ENCODE data around the gene AFAP1.
"Not testable (repeated sequence)": the region's sequence is repeated elsewhere in the genome, so short reads cannot be mapped to it uniquely, and the experiment has no call there.

AFAP1 gene

GRCh38 chr4:7918187-7918586 lies 21.5 kb downstream of the AFAP1 start:
- DNase-seq (ENCODE audit: low read depth, low spot score), result not testable (repeated sequence)

DNA sequence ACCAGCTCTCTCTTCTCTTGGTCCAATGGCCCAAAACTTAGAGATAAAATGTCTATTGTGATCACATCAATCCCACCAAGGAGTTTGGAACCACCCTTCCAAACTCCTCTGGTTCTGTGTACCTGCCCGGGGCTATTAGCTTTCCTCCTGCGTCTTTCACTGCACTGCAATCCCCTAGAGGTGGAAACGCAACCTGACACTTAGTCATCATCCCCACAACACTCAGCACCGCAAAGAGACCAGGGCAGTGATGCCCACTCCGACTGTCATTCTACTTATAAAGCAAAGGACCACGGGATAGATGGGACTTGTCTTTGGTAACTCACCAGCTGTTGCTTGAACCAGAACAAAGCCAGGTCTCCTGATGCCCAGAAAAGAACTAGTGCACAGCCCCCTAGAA lies 22.0 kb downstream of the AFAP1 start:
- DNase-seq (ENCODE audit: low read depth, low spot score), result no peak

DNA sequence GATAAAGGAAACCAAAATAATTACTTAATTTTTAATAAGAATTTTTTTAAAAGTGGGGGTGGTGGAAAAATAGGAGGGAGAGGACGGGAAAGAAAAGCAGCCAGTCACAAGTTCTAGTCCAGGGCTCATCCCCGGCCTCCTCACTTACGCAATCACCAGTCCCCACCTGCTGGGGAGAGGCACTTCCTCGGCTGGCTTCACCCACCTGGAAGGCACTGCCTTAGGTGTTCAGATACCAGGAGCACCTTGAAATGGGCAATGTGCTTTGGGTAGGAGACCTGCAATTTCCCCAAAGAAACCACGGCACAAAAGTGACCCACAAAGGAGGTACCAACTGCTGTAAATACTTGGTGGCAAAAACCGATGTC lies 23.8 kb downstream of the AFAP1 start:
- no peak for DNase-seq (ENCODE audit: low read depth, low spot score)

DNA sequence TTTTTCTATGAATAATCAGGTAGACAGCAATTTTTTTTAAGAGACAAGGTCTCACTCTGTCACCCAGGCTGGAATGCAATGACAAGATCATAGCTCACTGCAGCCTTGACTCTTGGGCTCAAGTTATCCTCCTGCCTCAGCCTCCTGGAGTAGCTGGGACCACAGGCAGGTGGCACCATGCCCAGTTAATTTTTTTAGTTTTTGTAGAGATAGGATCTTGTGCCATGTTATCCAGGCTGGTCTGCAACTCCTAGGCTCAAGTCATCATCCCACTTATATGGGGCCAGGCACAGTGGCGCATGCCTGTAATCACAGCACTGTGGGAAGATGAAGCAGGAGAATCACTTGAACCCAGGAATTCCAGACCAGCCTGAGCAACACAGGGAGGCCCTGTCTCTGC lies 26.8 kb downstream of the AFAP1 start:
- DNase-seq (ENCODE audit: low read depth, low spot score), result no peak

DNA sequence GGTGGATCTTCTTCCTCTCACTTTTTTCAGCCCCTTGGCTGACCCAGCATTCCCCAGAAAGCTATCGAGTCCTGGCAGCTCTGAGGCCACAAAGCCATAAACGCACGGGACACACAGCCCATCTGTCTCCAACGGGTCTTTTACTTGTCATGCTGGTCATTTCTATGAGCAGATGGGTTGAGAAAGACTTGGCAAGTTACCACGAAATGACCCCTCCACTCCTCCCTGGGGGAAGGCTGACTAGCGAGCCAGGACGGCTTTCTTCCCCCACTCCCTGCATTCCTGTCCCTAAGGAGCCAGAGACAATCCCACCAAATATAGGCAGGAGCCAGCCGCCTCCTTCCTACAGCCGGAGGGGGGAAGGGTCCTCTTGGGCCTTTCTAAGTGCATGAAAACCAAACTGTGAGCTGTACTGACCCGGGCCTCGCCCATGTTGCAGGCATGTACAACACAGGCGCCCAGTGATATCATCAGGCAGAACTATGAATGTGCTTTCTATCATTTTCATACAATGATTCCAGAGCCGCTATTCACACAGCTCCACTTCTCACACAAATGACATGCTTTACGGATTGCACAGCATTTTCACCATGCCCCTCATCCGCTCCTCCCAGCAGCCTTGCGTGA lies 28.6 kb downstream of the AFAP1 start:
- no peak for DNase-seq (ENCODE audit: low read depth, low spot score)

DNA sequence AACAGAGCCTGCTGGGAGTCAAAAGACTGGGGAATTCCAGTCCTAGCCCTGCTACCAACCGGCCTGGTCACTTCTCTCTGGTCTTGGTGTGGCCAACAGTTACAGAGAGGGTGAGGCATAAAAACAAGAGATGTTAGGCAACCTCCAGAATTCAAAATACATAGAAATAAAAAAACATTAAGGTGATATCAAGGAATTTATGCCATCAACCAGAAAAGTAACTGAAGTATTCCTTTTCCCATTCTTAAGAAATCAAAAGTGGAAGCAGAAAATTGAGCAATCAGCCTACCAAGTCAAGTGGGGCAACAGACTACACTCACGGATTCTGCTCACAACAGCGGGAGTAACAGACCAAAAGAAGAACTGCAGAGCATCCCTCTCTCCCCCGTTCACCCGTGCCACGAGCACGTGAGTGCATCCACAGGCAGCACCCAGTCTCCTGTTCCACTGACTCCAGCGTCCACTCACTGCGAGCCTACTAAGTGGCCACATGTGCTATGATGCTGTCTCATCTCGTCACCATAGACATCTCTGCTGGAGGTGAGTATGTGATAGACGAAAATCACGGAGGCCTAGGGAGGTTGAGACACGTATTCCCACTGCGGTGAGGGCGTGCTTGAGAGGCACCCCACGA lies 29.3 kb downstream of the AFAP1 start:
- DNase-seq (ENCODE audit: low read depth, low spot score), result no peak

GRCh38 chr4:7909463-7910262 lies 30.0 kb downstream of the AFAP1 start:
- no peak for DNase-seq (ENCODE audit: low read depth, low spot score)

DNA sequence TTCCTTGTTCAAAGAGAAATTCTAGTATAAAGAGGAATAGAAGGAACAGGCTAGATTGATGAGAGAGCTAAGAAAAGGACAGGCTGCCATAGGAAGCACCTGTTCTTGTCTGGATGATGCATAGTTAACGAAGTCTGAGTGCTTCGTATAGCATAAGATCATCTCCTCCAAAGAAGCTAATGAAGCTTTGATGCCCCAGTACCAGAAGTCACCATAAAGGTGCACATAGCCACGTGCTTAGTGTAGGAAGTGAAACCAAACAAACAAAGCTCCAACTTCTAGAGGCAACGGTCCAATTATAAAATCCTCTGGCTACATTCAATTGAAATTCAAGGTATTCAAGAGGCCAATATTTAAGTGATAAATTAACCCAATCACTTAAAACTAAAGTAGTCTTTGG lies 31.0 kb downstream of the AFAP1 start:
- no peak for DNase-seq (ENCODE audit: low read depth, low spot score)

DNA sequence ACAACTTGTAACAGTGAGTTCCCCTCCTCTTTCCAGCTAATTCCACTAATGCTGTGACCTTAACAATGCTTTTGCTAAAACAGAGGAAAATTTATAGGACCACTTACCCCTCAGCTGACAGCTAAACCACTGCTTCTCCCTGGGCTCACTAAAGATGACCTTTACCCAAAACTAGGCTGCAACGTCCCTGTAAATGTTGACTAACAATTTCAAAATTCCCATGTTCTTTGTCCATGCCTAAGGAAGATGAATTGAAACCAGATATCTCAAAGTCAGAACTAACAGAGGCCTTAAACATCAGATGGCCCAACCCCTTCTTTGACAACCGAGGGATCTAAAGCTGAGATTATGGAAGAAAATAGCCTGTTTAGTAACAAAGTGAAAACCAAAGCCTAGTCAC lies 32.5 kb downstream of the AFAP1 start:
- DNase-seq (ENCODE audit: low read depth, low spot score), result no peak

- no peak for DNase-seq (ENCODE audit: low read depth, low spot score)
These were observed 33.4 kb downstream of the AFAP1 start for GRCh38 chr4:7906171-7906701.

DNA sequence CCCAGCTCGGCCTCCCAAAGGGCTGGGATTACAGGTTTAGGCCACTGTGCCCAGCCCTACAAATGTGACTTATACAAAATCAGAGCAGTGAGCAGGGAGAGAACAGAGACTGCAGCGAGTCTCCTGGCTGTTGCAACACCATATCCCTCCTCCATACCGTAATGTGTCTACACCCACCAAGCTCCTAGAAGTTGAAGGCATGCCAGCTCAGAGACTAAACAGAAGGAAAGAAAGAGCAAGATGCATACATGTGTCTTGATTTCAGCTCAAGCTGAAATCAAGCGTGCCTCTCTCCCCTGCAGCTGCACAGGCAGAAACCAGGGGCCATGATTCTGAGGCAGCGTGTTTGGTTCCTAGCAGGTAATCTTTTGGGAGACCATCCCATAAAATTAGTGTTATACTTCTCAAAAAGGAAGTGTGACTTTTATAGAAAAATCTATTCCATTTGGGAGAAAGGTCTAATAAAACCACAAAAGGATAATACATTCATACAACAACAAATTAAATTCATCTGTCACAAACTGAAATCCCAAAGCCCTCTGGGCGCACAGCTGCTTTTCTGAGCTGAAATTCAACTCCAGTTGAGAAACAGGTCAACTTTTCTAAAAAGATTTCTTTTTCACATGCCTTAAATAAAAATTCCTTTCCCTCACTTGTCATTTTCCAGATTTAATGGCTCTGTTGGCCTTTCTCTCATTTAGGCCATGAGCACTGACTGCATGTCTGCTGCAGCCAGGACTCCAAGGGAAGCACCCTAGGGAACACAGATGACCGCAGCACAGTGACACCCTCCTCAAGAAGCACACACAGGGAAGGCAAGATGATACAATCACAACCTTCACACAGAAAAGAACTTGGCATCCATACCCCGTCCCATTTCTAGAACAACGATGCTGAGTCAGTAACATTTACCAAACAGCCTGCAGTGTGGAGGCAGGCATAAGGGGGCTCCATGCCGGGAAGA lies 34.4 kb downstream of the AFAP1 start:
- no peak for DNase-seq (ENCODE audit: low read depth, low spot score)

GRCh38 chr4:7903791-7904516 lies 35.7 kb downstream of the AFAP1 start:
- DNase-seq (ENCODE audit: low read depth, low spot score), result no peak

GRCh38 chr4:7902826-7903225 lies 36.8 kb downstream of the AFAP1 start:
- DNase-seq (ENCODE audit: low read depth, low spot score), result no peak

DNA sequence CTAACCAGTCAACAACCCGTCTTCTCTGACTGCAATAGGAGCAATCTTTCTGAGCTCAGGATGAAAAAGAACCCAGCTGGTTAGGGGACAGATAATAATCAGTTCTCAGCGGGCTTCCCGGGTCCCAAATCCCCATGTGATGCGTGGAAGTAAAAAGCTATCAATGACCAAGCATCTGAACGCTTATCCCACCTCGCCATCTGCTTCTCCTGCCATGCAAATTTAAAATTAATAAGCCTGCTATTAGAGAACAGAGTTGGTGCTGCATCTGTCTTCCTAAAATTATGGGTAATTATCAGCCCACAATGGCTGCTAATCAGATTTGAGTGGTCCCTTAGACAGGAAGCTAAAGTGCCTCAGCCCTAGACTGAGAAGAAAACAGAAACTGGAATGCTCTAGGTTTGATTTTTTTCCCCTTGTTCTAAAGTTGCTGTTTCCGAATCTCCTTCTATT lies 37.5 kb downstream of the AFAP1 start:
- no peak for DNase-seq (ENCODE audit: low read depth, low spot score)

DNA sequence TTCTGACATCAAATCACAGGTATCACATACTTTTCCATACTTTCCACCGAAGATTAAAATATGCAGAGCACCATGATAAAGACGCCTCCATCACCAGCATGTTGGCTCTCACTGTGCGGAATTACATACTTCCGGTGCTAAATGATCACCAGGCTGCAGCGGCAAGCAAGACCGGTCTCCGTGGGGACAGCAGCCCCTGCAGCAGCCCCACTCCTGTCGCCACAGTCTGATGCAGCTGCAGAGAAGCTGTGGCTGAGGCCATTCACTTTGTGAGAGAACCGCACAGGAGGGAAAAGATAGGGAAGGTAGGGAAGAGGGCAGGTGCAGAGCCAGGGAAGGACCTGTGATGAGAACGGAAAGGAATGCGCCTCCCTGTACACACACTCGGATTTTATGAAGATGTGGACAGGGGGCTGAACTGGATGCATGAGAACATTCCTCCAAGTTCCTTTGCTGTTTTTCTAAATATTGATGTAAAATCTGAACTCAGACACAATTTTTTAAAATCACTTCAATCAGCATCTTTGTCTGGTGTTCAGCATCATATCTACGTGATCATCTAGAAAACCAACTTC lies 38.3 kb downstream of the AFAP1 start:
- no peak for DNase-seq (ENCODE audit: low read depth, low spot score)

GRCh38 chr4:7900334-7900909 lies 39.2 kb downstream of the AFAP1 start:
- no peak for DNase-seq (ENCODE audit: low read depth, low spot score)

GRCh38 chr4:7899184-7899869 lies 40.3 kb downstream of the AFAP1 start:
- DNase-seq (ENCODE audit: low read depth, low spot score), result no peak

GRCh38 chr4:7898385-7898784 lies 41.3 kb downstream of the AFAP1 start:
- DNase-seq (ENCODE audit: low read depth, low spot score), result no peak

- no peak for DNase-seq (ENCODE audit: low read depth, low spot score)
These were observed 41.9 kb downstream of the AFAP1 start for GRCh38 chr4:7897811-7898210.
